Activated CD4-positive, alpha-beta T cell treated with anti-CD3 and anti-CD28 coated beads, Interleukin-2, amount 50 U/mL, for 24 hours (primary cell): Measurements from ENCODE around the gene TMEFF2.

ENCODE experiments used
- DNase-seq, 2 donors: peaks; one replicate each; pipeline ENCODE4 v3.0.0-alpha.2; 2020; ENCODE audit warnings: low read depth in 1 of 2, low spot score in 1 of 2

TMEFF2 gene

GRCh38 chr2:192184349-192184748 is 10.4 kb downstream of the TMEFF2 start:
- no peak for DNase-seq

GRCh38 chr2:192183296-192183695 is 11.4 kb downstream of the TMEFF2 start:
- DNase-seq: no peak

- DNase-seq: no peak
Observed at GRCh38 chr2:192166946-192167345, 27.8 kb downstream of the TMEFF2 start.

GRCh38 chr2:192165842-192166241 is 28.9 kb downstream of the TMEFF2 start:
- DNase-seq: no peak

GRCh38 chr2:192162392-192163042 is 32.2 kb downstream of the TMEFF2 start:
- DNase-seq: peak; percentile 11 to 72

- no peak for DNase-seq
Observed at GRCh38 chr2:192161656-192162290, 33.0 kb downstream of the TMEFF2 start.

GRCh38 chr2:192159736-192160135 is 35.0 kb downstream of the TMEFF2 start:
- no peak for DNase-seq

- DNase-seq: no peak
Observed at GRCh38 chr2:192159208-192159607, 35.5 kb downstream of the TMEFF2 start.

GRCh38 chr2:192157776-192158175 is 37.0 kb downstream of the TMEFF2 start:
- no peak for DNase-seq

- DNase-seq: no peak
Observed at GRCh38 chr2:192155511-192156118, 39.1 kb downstream of the TMEFF2 start.

GRCh38 chr2:192153561-192153960 is 41.2 kb downstream of the TMEFF2 start:
- no peak for DNase-seq

- DNase-seq: no peak
Observed at GRCh38 chr2:192151853-192152252, 42.9 kb downstream of the TMEFF2 start.

GRCh38 chr2:192150166-192150565 is 44.6 kb downstream of the TMEFF2 start:
- DNase-seq: no peak

- DNase-seq: no peak
Observed at GRCh38 chr2:192148620-192149321, 46.0 kb downstream of the TMEFF2 start.

- no peak for DNase-seq
Observed at GRCh38 chr2:192148241-192148619, 46.5 kb downstream of the TMEFF2 start.

GRCh38 chr2:192146069-192147015 is 48.4 kb downstream of the TMEFF2 start:
- DNase-seq: no peak

GRCh38 chr2:192145496-192145895 is 49.2 kb downstream of the TMEFF2 start:
- no peak for DNase-seq

- DNase-seq: no peak
Observed at GRCh38 chr2:192140236-192140839, 54.4 kb downstream of the TMEFF2 start.

GRCh38 chr2:192139813-192140212 is 54.9 kb downstream of the TMEFF2 start:
- no peak for DNase-seq

- DNase-seq: no peak
Observed at GRCh38 chr2:192137451-192137850, 57.3 kb downstream of the TMEFF2 start.
